Prostate gland (tissue), 2 donors: ENCODE results near the gene EHMT1.
"Not testable (repeated sequence)": the region's sequence is repeated elsewhere in the genome, so short reads cannot be mapped to it uniquely, and the experiment has no call there.

Source experiments
- CTCF ChIP-seq, 4 experiments: fragments of 200-600 bp in 2 of 4; fragments of 450-650 bp in 2 of 4; sonication (generic) in 2 of 4; IDR thresholded peaks; 1 replicate in 3 of 4; 2 replicates in 1 of 4; pipeline ENCODE4 v1.5.1; 2016 to 2019; ENCODE audit warnings: antibody characterized with exemption in 4 of 4, mild to moderate bottlenecking in 2 of 4, moderate library complexity in 2 of 4
- POLR2A ChIP-seq: fragments of 450-650 bp; IDR thresholded peaks from one replicate; pipeline ENCODE4 v1.6.1; 2016; ENCODE audit warnings: antibody characterized with exemption, mild to moderate bottlenecking
- POLR2AphosphoS5 ChIP-seq: sonication (generic); formaldehyde crosslinking; IDR thresholded peaks from one replicate; pipeline ENCODE4 v1.6.1; 2017; ENCODE audit warnings: antibody characterized with exemption

- not testable (repeated sequence) for TF ChIP-seq POLR2AphosphoS5; POLR2A; CTCF (IDR thresholded peaks at IDR 0.05)
These were observed 3.4 kb downstream of the EHMT1 start for GRCh38 chr9:137622211-137622610.
